Epithelial cell of esophagus (primary cell): Measurements from ENCODE around the gene COG4.

ENCODE experiments used
- DNase-seq: peaks from one replicate; pipeline ENCODE4 v3.0.0; 2010; ENCODE audit warnings: low read depth
- H3K4me3 ChIP-seq: 2 replicates; pipeline ENCODE4 v1.5.1; 2011; ENCODE audit warnings: mild to moderate bottlenecking, low read length, control low read depth
- TF ChIP-seq, protein P1 (sequence below): IDR thresholded peaks from 2 replicates; pipeline ENCODE4 v1.5.1; 2011; ENCODE audit warnings: low read depth, mild to moderate bottlenecking, low read length, control low read depth, inconsistent platforms; ENCODE audit not compliant: insufficient read depth; ENCODE audit errors: missing control alignments

Gene COG4

GRCh38 chr16:70470141-70470926 is 53.0 kb downstream of the COG4 start:
- no peak overlapping the region for H3K4me3 ChIP-seq
- TF ChIP-seq, protein P1, sequence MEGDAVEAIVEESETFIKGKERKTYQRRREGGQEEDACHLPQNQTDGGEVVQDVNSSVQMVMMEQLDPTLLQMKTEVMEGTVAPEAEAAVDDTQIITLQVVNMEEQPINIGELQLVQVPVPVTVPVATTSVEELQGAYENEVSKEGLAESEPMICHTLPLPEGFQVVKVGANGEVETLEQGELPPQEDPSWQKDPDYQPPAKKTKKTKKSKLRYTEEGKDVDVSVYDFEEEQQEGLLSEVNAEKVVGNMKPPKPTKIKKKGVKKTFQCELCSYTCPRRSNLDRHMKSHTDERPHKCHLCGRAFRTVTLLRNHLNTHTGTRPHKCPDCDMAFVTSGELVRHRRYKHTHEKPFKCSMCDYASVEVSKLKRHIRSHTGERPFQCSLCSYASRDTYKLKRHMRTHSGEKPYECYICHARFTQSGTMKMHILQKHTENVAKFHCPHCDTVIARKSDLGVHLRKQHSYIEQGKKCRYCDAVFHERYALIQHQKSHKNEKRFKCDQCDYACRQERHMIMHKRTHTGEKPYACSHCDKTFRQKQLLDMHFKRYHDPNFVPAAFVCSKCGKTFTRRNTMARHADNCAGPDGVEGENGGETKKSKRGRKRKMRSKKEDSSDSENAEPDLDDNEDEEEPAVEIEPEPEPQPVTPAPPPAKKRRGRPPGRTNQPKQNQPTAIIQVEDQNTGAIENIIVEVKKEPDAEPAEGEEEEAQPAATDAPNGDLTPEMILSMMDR, result no peak
- no peak for DNase-seq

GRCh38 chr16:70468776-70469525 is 54.4 kb downstream of the COG4 start:
- TF ChIP-seq, protein P1, result no peak
- no peak overlapping the region for H3K4me3 ChIP-seq
- no peak for DNase-seq

DNA sequence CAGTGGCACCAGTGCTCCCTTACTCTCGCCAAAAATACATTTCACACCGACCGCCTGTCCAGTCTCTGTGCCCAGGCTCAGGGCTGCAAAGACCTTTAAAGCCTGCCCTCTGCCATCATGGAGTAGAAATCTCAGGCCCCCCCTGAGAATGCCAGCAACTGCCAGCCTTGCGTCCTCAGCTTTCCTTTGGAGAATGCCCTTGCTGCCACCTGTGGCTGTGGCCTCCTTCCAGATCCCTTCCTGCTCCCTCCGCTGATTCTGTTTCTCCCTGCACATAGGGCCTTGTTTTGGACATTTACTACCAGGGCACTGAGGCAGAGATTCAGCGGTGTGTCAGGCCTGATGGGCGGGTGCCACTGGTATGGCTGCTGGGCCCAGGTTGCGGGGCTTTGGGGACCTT is 55.7 kb downstream of the COG4 start:
- no peak overlapping the region for H3K4me3 ChIP-seq
- no peak for DNase-seq
- TF ChIP-seq, protein P1, result no peak

DNA sequence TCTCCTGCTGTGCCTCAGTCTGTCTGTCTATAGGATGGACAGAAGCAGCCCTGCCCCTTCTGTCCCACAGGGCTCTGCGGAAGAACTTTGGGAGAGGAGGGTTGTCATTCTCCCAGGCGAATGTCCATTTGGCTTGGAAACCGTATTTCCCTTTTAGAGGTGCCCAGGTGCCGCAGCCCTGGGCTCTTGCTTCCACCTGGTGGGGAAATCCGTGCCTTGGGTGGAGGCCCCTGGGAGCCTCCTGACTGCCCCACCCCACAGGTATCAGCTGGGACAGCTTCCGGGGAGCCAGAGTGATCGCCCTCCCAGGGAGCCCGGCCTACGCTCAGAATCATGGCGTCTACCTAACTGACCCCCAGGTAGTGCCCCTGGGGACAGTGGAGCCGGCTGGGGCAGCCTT is 56.2 kb downstream of the COG4 start:
- TF ChIP-seq, protein P1, result no peak
- no peak overlapping the region for H3K4me3 ChIP-seq
- no peak for DNase-seq

DNA sequence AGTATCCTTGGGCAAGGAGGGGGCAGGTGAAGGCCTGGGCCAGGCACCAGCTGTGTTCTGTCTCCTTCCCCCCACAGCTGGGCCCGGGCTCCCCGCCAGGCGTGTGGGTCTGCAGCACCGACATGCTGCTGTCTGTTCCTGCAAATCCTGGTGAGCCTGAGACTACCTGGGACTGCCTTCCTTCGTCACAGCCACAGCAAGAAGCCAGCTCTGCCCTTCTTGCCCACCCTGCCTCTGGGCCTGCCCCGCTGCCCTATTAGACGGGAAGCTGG is 56.6 kb downstream of the COG4 start:
- H3K4me3 ChIP-seq, result no peak overlapping the region
- no peak for DNase-seq
- TF ChIP-seq, protein P1, result no peak

- no peak for DNase-seq
- TF ChIP-seq, protein P1, result no peak
- H3K4me3 ChIP-seq, result no peak overlapping the region
Measured at GRCh38 chr16:70465999-70466804, 57.2 kb downstream of the COG4 start.
